Activated CD8-positive, alpha-beta memory T cell treated with anti-CD3 and anti-CD28 coated beads, Interleukin-2, amount 50 U/mL, for 4 hours (primary cell): ENCODE measurements around the gene IPCEF1.
"Not testable (repeated sequence)": the region's sequence is repeated elsewhere in the genome, so short reads cannot be mapped to it uniquely, and the experiment has no call there.

Experiments
- DNase-seq: peaks from one replicate; pipeline ENCODE4 v3.0.0-alpha.2; 2020

IPCEF1 gene

DNA sequence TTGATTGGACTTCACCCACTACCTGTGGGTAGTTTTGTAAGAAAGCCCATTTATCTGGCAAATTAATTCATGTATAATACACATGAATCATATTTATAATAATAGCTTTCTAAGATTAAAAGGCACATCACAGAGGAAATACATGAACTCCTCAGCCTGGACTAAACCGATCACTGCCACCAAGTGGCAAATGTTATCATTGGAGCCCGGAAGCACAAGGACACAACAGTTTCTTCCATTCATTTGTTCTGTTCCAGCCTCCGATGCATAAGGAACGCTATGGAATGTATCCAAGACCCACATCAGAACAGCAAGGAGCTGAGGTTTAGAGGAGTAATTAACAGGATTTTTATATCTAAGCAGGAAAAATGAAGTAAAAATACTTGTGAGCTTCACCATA, 13.9 kb upstream of the IPCEF1 start:
- peak; percentile 16 for DNase-seq

DNA sequence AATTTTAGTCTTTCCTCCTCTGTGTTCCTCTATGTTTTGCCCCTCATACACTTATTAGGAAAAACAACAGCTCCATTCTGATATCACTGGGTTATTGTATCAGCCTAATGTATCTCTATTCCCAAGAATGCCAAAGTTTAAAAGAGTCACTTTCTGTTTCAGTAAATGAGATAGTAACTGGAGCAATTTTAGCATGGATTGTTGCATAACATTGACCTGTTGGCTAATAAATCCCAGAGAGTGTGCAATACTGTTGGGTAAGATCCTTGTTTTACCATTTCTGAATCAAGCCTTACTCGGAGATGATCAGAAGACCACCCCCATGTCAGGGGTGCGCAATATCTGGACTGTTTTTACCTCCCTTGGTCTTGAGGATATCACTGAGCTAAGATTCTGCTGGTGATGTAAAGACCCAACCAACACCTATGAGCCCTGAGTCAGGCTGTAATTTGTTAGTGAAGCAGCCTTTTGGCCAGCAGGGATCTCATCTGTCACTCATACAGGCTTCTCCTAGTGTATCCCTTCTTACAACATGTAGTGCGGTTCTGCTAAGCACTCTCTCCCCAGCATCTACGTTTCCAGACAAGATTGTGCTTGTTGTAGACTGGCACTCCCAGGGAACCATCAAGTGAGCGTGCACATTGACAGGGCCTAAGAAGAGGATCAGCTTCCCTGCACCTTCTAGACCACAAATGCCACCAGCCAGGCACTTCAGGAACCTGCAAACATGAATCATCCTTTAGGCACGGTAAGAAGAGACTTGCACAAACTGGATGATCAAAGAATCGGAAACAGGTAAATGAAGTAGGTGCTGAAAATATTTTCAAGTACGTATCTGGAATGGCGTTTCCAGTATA, 11.5 kb upstream of the IPCEF1 start:
- DNase-seq: no peak

DNA sequence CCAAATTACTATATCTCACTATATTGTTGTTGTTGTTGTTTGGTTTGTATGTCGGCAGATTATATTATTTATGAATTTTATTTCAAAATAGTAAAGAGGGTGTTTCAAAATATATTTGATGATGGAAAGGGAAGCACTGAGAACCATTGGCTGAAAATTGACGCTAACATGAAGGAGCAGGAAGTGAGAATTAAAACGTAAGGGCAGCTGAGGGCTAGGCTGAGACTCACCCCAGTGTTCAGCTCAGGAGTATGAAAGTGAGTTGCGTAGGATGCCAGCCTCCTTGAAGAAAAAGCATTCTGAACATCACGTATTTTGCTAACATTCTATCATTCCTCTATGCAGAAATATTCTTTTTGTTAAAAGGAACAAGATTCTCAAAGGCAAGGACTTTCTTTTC, 10.7 kb upstream of the IPCEF1 start:
- no peak for DNase-seq

DNA sequence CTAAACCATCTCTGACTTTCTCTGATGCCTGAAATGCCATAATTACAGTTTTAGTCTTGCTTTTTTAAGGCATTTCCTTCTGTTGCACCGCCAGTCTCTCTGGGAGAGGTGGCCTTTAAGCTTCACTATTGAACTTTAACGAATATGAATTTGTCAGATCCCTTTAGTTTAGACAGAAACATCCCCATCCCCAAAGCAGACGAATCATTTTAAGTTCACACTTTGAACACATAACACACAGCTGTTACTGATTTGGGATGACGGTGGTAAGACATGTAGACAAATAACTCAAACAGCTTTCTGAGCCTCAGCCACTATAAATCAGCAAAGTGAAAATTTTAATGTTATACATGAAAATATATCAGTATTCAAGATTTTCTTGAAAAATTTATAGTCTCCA, 7.2 kb upstream of the IPCEF1 start:
- DNase-seq: no peak

DNA sequence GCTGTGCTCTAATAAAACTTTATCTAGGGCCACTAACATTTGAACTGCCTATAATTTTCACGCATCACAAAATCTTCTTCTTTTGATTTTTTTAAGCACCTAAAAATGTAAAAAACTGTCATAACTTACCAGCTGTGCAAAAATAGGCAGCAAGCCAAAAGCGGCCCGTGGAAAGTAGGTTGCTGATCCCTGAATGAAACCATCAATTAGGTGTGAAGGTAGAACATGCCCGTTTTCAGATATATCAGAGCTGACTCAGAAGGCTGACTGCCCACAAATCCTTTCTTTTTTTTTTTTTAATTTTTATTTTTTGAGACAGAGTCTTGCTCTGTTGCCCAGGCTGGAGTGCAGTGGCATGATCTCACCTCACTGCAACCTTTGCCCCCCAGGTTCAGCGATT, 4.9 kb upstream of the IPCEF1 start:
- DNase-seq: no peak

DNA sequence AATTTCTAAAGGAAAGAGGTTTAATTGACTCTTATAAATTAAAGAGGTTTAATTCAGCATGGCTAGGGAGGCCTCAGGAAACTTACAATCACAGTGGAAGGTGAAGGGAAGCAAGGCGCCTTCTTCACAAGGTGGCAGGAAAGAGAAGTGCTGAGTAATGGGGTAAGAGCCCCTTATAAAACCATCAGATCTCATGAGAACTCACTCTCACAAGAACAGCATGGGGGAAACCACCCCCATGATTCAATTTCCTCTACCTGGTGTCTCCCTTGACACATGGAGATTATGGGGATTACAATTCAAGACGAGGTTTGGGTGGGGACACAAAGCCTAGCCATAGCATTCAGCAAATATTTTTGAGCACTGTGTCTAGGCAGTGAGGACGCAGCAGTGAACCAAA, 3.9 kb upstream of the IPCEF1 start:
- DNase-seq: no peak

DNA sequence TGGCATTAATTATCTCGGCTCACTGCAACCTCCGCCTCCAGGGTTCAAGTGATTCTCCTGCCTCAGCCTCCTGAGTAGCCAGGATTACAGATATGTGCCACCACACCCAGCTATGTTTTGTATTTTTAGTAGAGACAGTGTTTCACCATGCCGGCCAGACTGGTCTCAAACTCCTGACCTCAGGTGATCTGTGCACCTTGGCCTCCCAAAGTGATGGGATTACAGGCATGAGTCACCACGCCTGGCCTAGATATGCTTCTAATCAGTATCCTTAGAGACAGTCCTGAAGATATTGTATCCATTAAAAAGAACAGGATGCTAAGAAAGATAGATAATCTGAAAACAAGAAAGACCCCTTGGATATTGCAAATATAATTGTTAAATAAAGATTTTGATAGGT, 3.1 kb upstream of the IPCEF1 start:
- DNase-seq: no peak

DNA sequence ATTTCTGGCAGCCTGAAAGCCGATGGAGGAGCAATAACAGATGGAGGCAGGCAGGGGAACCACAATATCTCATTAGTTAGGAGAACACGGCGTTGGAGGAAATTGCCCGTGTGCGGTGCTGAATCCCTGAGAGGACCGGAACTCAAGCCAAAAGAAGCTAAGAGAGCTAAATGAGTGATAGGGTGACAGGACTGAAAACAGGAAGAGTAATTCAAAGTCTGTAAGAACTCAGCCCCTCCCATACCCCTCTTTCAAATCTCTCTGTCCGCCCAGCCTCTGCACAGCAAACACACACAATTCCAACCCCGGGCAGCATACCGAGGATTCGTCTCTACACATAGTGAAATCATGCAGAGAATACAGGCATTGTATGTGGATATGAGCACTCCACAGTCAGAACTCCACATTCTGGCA, 2.6 kb upstream of the IPCEF1 start:
- DNase-seq: no peak

DNA sequence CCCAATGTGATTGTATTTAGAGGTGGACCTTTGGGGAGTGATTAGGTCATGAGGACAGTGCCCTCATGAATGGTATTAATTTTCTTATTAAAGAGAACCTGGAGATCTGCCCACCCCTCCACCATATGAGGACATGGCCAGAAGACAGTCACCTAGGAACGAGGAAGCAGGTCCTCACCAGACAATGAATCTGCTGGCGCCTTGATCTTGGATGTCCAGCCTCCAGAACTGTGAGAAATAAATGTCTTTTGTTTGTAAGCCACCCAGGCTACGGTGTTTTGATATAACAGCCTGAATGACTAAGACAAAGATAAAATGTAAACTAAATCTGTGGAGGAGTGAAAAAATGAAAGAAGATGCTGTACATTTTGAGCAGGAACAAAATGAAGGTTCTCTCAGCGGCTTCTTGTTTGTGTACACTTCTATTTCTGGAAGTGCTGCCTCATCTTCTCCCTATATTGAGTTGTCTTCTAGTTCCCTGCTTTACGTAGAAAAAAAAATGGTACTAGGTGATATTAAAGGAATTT, 1.5 kb upstream of the IPCEF1 start:
- no peak for DNase-seq

DNA sequence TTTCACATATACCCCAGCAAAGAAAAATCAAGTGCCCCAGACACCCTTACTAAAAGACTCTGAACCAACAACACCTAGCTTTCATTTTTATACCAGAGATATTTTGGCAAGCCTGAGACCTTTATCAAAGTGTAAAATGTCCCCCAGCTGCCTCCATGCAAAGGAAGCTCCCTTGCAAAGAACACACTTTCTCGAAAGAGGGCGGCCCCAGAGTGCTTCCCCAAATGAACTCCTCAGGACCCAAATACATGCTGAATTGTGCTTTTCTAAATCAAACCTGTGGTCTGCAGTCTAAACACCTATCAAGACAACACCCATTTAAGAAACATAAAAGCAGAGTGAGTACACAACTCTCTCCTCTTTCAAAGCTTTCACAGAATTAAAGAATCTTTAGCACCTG, 490 bp downstream of the IPCEF1 start:
- DNase-seq: no peak

DNA sequence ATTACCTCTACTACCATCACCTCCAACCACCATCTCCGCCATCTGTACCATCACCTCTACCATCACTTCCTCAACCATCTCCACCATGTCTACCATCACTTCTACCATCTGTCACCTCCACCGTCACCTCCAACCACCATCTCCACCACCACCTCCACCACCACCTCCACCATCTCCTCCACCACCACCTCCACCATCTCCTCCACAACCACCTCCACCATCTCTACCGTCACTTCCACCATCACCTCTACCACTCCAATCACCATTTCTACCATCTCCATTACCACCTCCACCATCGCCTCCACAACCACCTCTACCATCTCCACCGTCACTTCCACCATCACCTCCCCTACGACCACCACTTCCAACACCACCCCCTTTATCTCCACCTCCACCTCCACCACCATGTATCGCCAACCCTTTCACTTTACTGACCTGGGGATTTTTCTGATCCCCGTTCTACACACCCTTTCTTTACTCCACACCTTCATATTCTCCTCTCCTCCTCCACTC, 2.3 kb downstream of the IPCEF1 start:
- DNase-seq: no peak

DNA sequence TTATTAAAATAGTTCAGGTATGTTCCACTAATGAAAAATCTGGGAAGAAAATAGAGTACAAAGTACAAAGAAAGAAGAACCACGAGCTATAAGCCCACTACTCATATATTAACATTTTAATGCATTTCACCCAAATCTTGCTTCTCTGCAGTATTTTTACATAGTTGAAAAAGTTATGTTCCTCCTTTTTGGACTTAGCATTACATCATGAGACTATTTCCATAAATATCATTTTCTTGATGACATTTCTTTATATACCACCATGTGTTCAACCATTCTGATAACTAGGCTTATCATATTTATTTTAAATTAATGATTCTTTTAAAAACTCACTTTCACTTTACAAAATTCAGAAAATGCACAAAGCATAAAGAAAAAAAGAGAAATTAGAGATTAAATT, 3.0 kb downstream of the IPCEF1 start:
- DNase-seq: no peak

DNA sequence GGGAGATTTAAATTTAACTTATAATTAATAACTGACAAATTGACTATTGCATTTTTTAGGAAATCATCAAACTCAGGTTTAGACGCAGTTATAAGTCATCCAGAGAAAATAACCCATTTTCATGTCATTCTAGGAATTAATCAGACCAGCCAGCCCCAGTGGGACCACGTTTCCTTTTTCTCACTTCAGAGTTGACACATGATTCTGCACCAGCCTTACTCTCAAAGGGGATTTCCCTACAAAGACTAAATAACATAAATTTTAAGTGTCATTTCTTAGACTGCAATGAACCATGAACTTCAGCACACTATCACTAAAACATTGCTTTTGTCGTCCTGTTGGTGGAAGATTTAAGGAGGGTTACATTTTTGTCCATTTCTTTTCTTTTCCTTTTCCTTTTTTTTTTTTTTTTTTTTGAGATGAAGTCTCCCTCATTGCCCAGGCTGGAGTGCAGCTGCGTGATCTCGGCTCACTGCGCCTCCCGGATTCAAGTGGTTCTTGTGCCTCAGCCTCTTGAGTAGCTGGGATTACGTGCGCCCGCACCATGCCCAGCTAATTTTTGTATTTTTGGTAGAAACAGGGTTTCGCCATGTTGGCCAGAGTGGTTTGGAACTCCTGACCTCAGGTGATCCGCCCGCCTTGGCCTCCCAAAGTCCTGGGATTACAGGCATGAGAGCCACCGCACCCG, 3.6 kb downstream of the IPCEF1 start:
- DNase-seq: no peak

DNA sequence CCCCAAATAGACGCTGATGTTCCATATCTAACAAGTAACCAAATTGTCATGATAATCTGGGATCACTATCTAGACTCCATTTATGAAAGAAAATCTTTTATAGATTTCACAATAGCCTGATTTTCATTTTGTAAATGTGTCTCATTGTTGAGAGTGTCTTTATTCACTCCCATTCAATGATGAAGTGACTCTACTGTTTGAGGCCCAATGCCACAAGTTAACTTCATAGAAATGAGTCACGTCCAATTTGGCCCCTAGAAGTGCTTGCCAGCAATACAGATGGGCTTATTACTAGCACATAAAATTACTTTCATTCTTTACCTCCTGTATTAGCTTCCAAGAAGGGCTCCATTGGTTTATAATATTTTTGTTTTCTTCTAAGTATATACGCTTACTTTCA, 6.3 kb downstream of the IPCEF1 start:
- no peak for DNase-seq

DNA sequence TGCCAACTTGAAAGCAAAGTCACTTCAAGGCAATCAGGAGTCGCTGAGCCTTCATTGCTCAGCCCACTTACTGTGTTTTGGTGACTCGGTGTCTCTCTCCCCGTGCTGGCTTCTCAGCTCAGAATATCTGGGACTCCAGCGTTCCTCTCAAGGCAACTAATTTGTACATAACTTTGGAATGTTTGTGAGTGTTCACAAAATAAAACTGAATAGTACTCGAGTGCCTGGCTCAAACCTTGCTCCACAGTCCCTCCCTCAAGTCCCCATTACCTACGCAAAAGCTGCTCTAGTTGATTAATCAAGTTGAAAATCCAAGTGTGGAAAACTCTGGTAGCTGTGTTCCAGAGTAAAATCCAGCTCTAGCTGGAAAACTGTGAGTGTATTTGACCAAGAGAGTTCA, 8.6 kb downstream of the IPCEF1 start:
- DNase-seq: no peak

DNA sequence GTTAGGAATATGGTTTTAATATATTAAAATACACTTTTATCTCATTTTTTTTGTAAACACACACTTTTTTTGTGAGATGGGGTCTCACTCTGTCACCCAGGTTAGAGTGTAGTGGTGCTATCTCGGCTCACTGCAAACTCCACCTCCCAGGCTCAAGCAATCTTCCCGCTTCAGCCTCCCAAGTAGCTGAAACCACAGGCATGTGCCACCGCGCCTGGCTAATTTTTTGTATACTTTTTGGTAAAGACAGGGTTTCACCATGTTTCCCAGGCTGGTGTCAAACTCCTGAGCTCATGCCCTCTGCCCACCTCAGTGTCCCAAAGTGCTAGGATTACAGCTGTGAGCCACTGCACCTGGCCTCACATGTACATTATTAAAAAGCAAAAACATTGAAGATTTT, 10.8 kb downstream of the IPCEF1 start:
- no peak for DNase-seq

DNA sequence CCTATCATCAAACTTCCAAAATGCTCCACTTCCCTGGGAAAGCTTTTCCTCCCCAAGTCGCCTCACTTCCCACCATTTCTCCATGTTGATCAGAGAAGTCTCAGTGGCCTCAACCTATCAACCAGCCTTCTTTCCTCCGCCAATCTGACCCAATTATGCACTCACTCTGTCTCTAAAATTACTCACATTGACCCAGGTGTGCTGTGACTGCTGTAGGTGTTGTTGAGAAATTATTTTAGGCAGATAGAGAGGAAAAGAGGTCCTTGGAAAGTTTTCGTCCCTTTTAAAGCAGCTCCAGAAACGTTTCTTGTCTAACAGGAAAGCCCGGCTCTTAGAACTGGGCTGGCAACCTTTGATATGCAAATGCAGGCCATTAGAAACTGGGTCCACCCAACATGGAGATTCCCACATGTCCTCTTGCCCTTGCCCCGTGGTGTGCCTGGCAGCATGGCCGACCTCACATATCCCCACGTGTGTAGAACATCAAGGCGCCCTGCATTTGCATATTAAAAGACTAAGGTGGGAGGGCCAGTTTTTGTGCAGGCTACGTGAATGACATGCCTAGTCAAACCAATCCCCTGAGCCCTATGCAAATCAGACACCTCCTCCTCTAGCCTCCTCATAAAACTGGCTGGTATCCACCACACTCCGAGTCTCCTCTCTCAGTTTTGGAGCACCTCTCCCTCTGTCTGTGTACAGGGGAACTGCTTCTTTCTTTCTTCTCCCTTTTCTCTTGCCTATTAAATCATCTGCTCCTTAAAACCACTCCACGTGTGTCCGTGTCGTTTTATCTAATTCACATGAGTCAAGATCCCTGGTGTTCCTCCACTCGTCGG, 12.9 kb downstream of the IPCEF1 start:
- no peak for DNase-seq

DNA sequence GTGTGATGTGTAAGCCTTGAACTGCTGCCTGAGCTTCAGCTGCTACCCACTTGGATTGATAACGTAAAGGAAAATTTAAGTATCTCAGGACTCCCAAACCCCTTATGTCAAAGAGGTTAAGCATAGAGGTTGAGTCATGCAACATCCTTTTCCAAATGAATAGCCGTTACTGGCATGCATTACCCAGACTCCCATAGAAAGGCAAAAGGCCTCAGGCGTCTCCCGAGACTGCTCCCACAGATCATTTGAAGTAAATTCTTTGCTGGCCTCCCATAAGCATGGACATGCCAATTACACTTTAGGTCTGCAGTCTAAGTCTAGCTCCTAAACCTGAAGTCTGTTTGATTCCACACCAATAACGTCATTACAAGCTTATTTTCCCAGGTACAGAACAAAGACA, 14.7 kb downstream of the IPCEF1 start:
- no peak for DNase-seq

DNA sequence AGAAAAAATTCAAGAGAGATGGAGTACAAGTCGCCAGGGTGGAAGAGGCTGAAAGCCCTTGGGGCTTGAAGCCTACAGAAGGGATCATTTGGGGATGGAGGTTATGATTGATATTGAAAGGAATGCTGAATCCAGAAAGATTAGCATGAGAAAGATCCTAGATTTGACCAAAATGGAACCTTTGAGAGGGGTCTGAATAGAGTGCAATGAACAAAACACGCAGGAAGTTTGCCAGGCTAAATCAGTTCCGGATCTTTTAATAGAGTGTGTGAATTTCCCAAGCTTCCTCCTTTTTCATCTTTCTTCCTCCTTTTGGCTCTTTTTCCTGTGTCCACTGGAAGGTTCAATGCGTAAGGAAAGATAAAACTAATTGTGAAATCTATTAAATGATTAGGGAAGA, 15.3 kb downstream of the IPCEF1 start:
- DNase-seq: no peak

DNA sequence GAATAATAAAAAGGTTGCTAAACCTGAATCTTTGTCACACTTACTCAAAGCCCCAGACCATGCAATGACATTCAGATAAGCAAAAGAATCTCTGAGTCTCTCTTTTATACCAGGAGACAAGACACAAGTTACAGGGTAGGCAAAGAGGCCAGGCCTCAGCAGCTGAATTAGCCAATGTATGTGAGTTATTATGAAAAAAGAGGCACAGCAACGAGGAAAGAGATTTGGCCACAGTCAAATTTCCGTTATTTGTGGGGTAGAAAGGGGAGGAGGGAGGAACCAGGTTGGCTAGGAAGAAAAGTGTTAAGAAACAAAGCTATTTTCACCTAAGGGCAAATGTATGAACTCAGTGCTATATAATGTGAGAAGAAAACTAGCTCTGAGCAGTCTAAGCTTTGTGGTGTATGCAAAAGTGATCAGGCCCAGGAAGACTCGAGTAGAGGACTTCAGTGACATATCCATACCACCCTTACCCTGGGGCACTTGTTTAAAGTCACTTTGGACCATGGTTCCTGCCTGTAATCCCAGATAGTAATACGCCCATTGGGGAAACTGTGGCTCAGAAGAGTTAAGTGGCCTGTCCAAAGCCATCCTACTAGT, 19.1 kb downstream of the IPCEF1 start:
- no peak for DNase-seq

DNA sequence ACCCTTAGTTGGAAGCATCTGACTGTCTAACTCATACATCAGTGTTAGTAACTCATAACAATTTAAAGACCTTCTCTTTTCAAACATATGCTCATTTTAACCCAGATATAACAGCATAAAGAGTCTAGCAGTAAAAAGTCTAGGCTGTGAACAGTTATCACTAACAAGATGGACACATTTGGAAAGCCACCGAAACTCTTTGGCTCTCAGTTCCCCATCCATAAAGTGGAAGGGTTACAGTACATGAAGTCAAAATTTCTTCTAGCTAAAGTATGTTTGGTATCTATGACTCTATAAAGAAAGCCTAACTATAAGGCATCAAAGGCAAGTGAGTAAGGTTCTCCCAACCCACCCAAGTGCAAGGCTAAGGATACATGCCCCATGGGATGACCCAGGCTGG, 22.5 kb downstream of the IPCEF1 start:
- DNase-seq: not testable (repeated sequence)

DNA sequence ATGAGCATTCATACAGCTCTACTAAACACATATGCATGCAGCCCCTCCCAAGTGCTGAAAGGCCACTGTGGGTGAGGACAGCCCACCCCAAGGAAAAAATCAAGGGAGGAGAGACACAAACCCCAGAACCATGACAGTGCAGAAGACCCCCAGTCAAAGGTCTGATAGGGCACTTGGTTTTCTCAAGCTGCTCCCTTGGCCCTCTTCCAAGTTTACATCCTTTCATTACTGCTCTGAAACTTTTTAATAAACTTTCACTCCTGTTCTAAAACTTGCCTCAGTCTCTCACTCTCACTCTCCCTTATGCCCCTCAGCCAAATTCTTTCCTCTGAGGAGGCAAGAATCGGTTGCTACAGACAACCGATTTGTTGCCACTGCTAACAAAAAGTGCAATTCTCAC, 24.9 kb downstream of the IPCEF1 start:
- no peak for DNase-seq
